ENCODE measurements around the gene SFTA2.
A peak's percentile ranks its signal among the peaks of the same experiment; 100 is the strongest.
"Not testable (repeated sequence)": the region's sequence is repeated elsewhere in the genome, so short reads cannot be mapped to it uniquely, and the experiment has no call there.

The SFTA2 gene

GRCh38 chr6:30945281-30945680 is 13.3 kb upstream of the SFTA2 start:
- no peak for DNase-seq
- intact Hi-C loops (cut with DNase I), result no loop called here

- intact Hi-C loops (cut with DNase I), result no loop called here
- no peak for DNase-seq
These were observed 12.1 kb upstream of the SFTA2 start for GRCh38 chr6:30944051-30944450.

DNA sequence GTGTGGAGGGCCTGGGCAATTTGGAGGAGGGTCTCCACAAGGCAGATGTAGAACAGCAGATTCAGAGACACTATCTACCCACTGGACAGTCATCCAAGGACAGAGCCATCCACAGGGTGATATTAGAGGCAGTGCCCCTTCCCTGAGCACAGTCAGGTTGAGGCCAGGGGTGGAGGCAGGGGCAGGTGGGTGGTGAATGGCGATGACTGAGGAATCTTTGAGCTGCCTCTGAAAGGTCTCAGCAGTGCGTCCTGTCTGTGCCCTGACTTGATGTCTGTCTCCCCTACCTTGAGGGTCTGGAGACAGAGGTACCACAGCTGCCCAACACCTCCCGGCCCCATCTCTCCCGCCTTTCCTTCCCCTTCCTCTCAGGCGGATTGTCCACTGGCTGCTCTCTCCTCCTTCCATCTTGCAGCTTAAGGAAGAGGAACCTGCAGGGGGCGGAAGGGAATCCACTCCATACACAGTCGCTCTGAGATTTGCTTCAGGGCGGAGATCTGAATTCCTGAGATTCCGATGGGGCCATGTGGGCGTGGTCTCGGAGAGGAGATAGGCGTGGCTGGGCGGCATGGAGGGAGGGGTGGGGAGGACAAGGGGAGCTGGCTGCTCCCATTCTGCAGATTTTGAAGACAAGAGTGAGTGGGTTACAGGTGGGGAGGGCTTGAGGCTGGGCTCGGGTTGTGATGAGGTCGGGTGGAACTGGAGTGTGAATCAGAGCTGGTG is 10.5 kb upstream of the SFTA2 start:
- intact Hi-C loops (cut with DNase I), result no loop called here
- peak in 22 of 42 donors; percentile 5 to 63 (median 22) for DNase-seq

DNA sequence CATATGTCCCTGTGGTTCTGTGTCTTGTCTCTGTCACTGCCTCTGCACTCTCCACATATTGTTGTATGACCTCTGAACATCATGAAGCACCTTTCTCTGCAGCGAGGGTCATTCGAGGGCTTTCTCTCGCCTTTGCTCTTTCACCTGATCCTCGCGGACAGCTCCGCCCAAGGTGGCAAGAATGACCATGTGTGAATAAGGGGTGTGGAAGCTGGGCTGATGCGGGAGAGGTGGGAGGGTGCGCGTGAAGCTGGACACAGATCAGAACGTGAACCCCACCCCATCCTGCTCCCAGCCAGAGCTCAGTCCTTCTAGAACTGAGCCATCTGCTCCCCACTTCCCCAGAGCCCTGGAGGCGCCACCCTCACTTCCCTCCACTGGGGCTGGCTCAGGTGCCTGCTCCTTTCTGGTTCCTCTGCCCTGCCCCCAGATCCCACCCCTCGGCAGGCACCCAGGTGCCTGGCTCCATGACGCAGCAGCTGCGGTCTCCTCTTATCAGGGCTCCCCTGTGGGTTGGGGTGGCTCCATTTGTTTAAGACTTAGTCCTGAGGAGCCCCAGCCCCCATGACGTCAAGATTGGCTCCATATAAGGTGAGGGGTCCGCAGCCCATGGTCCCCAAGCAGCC is 8.5 kb upstream of the SFTA2 start, which contains the start of gene MUCL3:
Gene MUCL3, plus strand, starts transcription at position 613 of the 626 bp plus-strand sequence. CDS start 27 bp downstream, outside the sequence.
- DNase-seq, result no peak
- intact Hi-C loops (cut with DNase I), result no loop called here

GRCh38 chr6:30939473-30939872 is 7.5 kb upstream of the SFTA2 start:
- no peak for DNase-seq
- intact Hi-C loops (cut with DNase I), result no loop called here

DNA sequence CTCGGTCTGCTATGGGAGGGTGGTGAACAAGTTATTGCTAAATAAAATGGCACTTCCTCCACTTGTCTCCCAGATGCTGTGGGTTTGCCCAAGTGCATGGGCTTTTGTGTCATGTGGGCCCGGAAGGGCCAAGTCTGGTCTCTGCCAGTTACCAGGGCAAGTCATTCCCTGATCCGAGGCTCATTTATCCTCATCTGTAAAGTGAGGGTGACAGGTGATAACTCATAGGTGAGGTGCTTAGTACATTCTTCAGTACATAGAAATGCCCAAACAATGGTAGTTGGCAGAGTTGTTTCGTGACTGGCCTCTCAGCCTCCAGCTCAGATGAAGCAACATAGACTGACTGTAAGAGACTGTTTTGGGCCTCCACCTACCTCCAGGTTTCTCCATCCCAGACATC is 6.8 kb upstream of the SFTA2 start:
- no peak for DNase-seq
- intact Hi-C loops (cut with DNase I), result no loop called here

DNA sequence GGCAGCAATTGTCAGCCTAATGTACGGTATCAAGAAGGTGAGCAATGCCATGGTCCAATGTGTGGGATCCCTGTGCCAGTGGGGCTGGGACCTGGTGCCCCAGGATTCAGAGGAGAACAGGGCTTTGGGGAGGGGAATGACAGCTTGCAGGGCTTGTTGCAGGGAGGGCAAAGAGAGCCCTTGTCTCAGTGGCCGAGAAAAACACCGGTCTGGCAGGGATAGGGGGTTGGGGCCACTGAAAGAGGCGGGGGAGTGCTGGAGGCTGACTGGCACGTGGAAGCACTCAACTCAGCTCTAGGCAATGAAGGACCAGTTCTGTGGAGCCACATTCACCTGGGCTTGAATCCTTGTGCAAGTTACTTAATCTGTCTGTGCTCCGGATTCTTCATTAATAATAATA is 5.3 kb upstream of the SFTA2 start:
- DNase-seq, result no peak
- intact Hi-C loops (cut with DNase I), result no loop called here

- intact Hi-C loops (cut with DNase I), result no loop called here
- no peak for DNase-seq
These were observed 3.0 kb upstream of the SFTA2 start for GRCh38 chr6:30935018-30935417.

DNA sequence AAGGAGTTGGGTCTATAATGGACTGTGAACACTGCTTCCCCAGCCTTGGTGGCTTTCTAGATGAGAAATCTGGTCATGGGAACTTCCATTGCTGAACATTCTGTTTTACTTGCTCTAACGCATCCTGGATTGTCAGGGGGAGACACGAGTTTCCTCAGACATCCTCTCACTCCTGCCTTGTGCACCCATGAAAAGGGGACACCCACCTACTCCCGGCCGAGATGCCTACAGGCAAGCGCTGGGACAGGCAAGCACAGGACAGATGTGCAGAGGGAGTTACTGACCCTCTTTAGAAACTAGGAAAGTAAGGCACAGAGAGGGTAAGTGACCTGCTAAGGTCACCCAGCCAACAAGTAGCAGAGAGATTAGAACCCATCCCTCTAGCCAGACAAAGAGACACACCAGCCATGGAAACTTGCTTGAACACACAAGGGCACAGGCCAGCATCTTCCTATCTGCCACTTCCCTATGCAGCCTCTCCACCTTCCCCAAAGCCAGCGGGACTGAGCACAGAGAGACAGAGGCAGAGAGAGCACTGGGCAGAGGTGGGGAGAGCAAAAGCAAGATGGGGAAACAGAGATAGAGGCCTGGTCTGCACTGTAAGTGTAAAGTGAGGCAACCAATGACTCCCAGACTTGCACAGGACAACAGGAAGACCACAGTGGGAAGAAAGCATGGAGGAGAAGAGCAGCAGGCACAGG is 845 bp upstream of the SFTA2 start:
- intact Hi-C loops (cut with DNase I), result no loop called here
- DNase-seq, result no peak

DNA sequence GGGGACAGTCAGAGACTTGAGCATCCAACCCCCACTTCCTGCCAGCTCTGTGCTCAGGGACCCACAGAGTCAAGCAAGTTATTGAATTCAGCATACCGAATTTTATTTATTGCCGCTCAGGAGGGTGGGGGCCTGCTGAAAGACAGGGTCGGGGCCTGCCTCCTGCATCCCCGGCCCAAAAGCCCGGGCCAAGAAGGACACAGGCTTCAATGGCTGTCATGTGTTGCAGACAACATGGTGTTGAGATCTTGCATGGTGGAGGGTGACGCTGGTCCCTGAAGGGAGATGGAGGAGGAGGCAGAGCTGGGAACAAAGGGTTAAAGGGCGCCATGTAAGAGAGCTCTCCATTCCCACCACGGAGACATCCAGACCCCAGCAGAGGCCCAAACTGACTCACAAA is 698 bp downstream of the SFTA2 start:
- intact Hi-C loops (cut with DNase I), result no loop called here
- no peak for DNase-seq

GRCh38 chr6:30930506-30930905 is 1.5 kb downstream of the SFTA2 start:
- no peak for DNase-seq
- intact Hi-C loops (cut with DNase I), result no loop called here

DNA sequence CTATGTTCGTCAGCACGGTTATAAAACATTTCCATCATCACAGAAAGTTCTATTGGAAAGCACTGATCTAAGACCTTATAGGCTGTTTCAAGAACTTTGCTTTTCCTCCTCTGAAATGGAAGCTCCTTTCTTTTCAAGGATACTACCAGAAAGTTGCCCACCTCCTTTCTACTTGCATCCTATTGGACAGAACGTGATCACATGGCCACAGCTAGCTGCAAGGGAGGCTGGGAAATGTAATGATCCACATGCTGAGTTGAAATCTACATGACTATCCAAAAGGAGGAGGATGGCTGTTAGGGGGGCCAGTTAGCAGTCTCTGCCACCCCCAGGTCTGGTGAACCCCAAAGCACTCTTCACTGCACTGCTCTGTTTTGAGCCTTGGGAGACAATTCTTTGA is 3.3 kb downstream of the SFTA2 start:
- intact Hi-C loops (cut with DNase I), result no loop called here
- no peak for DNase-seq

- intact Hi-C loops (cut with DNase I); DNase-seq: not testable (repeated sequence)
These were observed 4.9 kb downstream of the SFTA2 start for GRCh38 chr6:30927080-30927479.

DNA sequence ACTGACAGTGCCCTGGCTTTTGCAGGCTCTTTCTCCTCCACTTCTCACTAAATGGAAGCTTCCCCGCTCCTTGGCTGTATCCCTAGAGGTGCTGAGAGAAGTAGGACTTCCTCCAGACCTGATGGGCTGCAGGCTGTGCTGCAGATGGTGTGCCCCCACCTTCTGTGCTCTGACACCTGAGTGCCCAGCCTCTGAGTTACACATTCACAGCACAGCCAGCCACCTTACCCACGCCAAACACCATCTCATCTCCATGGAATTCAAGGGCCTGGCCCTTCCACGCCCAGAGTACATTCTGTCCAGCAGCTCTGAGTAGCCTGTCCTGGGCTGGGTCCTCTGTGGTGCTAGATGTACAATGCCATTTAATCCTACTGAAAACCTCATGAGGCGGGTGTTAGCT is 5.3 kb downstream of the SFTA2 start:
- DNase-seq, result no peak
- intact Hi-C loops (cut with DNase I), result no loop called here

DNA sequence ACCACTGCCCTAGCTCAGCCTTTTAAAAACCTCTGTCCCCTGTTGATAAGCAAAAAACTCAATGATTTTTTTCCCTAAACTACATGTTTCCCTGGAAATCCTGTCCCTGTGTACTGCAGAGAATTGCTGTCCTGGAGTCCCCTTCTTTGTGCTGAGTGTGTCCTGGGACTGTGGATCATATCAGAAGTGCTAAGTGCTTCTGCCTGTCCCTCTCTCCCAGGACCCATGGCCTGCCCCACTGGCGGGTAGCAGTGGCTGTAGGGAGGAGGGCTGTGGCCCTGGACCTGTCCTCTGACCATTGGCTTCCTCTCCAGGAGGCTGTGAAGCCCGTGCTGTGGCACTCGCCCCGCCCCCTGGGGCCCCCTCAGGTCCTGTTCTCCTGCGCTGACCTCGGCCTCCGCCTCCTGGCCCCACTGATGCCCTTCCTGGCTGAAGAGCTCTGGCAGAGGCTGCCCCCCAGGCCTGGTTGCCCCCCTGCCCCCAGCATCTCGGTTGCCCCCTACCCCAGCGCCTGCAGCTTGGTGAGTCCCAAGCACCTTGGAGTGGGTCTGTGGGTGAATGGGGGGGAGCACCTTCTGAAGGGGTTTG is 7.8 kb downstream of the SFTA2 start:
- intact Hi-C loops (cut with DNase I), result not testable (repeated sequence)

GRCh38 chr6:30922447-30922852 is 9.5 kb downstream of the SFTA2 start:
- intact Hi-C loops (cut with DNase I), result no loop called here
- no peak for DNase-seq

More for the DNA sequence above, 7.8 kb downstream of the SFTA2 start:
- DNase-seq, result not testable (repeated sequence)

DNA sequence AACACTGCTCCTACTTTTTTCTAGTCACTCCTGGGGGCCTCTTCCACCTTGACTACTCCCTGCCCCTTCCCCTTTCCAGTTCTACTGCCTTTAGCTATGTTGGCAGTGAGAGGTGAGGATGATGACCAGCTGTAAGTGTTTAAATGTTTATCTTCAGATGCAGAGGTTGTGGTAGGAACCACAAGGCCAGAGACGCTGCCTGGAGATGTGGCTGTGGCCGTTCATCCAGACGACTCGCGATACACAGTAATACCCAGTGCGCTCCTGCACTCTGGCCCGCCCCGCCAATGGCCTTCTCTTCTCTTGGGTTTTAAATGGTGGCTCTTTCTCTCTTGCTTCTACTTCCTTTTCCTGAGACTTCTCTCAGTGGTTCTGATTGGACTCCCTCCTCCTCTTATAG is 13.3 kb downstream of the SFTA2 start:
- intact Hi-C loops (cut with DNase I), result loop anchor here (5.0 kb wide), 1 partner anchor 91 kb away; no protein-coding TSS in a partner anchor
- no peak for DNase-seq

DNA sequence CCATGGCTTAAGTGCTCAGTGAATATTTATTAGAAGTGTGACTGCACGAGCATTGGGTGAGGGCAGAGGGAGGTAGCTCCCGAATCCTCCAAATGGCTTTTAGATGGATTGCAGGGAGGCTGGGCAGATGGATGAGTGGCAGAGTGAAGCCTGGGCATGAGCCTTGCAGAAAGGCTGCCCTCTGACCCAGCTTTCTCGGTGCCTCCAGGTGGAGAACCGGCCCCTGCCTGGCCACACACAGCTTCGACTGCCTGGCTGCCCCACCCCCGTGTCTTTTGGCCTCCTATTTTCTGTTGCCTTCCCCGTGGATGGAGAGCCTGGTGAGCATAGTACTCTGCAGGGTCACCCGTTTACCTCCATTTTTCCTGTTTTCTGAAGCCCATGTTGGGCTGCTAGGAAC is 14.5 kb downstream of the SFTA2 start:
- DNase-seq, result no peak
- intact Hi-C loops (cut with DNase I), result loop anchor here (5.0 kb wide), 1 partner anchor 90 kb away; no protein-coding TSS in a partner anchor

GRCh38 chr6:30917041-30917440 is 14.9 kb downstream of the SFTA2 start:
- DNase-seq, result no peak
- intact Hi-C loops (cut with DNase I), result loop anchor here (5.0 kb wide), 1 partner anchor 90 kb away; no protein-coding TSS in a partner anchor

GRCh38 chr6:30915591-30915946 is 16.4 kb downstream of the SFTA2 start:
- peak in 25 of 42 donors; percentile 12 to 77 (median 49) for DNase-seq
- intact Hi-C loops (cut with DNase I), result loop anchor here (2.0 to 5.0 kb wide), 2 partner anchors 88 to 153 kb away; no protein-coding TSS in a partner anchor
